ENCODE data around the gene ANKRD23. TPM values are rescaled to one million over a fixed set of nuclear protein-coding genes. Genes with fewer than 3 reads are reported as not detected.

The ANKRD23 gene
- total RNA-seq, 4 donors from 2014 or later = 6.1 to 22.3 (median 7.2) TPM

GRCh38 chr2:96795076-96795475 is 48.7 kb downstream of the ANKRD23 start:
- no peaks in the 10 kb centered on the region for H3K9me3 ChIP-seq
- no peaks in the 10 kb centered on the region for H3K4me1 ChIP-seq
- 97% methylated on average over 5 of the region's 6 CpGs for WGBS
- H3K4me3 ChIP-seq = no peak overlapping the region
- DNase-seq (ENCODE audit: low spot score in 2 of 2) = no peak
- peaks cover 28% of the 10 kb centered on the region for H3K36me3 ChIP-seq
- TF ChIP-seq CTCF (IDR thresholded peaks at IDR 0.05) (no peak), POLR2A (IDR thresholded peaks at IDR 0.05) (no peak), POLR2AphosphoS5 (IDR thresholded peaks at IDR 0.05) (no peak), EP300 (IDR thresholded peaks at IDR 0.05) (no peak)
- no peak overlapping the region for H3K27ac ChIP-seq
- no peaks in the 10 kb centered on the region for H3K27me3 ChIP-seq

DNA sequence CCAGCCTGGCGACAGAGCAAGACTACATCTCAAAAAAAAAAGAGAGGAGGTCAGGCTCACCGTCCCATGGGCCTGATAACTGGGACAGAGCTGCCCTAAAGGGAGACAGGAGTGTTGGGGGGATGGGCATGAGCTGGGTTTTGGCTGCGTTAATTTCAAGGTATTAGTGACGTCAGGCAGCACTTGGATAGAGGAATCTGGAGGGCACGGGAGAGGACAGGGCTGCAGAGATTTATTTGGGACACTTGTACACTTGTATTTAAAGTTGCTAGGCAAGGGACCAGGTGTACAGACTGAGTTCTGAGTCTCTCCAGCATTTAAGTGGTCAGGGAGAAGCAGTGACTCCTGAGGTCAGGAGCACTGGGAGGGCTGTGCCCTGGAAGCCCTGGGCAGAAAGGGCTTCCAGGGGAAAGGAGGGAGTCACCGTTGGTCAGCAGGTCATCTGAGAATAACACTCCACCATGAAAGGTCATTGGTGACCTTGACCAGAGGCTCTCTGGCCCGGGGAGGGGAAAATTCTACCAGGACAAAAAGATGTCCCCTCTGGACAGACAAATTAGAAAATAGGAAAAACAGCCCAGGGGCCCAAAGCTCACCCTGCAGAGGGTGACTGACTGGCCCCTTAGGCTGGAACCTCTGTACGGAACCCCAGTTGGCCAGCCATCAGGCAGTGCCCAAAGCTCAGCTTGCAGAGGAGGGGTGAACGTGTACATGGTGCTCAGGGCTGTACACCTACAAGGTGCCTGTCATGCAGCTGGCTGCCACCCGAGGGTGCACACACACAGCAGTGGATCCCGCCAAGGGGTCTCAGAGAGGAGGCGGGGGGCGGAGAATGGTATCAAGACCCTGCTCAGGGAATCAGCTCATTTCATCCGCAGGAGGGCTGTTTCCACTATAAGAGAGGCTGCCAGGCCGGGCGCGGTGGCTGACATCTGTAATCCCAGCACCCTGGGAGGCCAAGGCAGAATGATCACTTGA is 50.8 kb downstream of the ANKRD23 start:
- peaks cover 9% of the 10 kb centered on the region for H3K36me3 ChIP-seq
- peaks cover 10% of the 10 kb centered on the region for H3K4me1 ChIP-seq
- H3K27ac ChIP-seq = no peak overlapping the region
- no peaks in the 10 kb centered on the region for H3K27me3 ChIP-seq
- no peak overlapping the region for H3K4me3 ChIP-seq
- H3K9me3 ChIP-seq = no peaks in the 10 kb centered on the region
- no peak for TF ChIP-seq CTCF (IDR thresholded peaks at IDR 0.05)
- no peak for TF ChIP-seq EP300 (IDR thresholded peaks at IDR 0.05)
- no peak for TF ChIP-seq POLR2A (IDR thresholded peaks at IDR 0.05)
- no peak for TF ChIP-seq POLR2AphosphoS5 (IDR thresholded peaks at IDR 0.05)
- no peak for DNase-seq (ENCODE audit: low spot score in 2 of 2)
- WGBS = 85% methylated on average over 14 of the region's 17 CpGs

- no peak overlapping the region for H3K4me3 ChIP-seq
- H3K9me3 ChIP-seq = no peaks in the 10 kb centered on the region
- H3K27ac ChIP-seq = no peak overlapping the region
- no peaks in the 10 kb centered on the region for H3K36me3 ChIP-seq
- H3K4me1 ChIP-seq = peaks cover 26% of the 10 kb centered on the region
- TF ChIP-seq EP300 (IDR thresholded peaks at IDR 0.05) (no peak), POLR2A (IDR thresholded peaks at IDR 0.05) (no peak), CTCF (IDR thresholded peaks at IDR 0.05) (no peak), POLR2AphosphoS5 (IDR thresholded peaks at IDR 0.05) (no peak)
- 75% methylated on average over 5 of the region's 6 CpGs for WGBS
- no peaks in the 10 kb centered on the region for H3K27me3 ChIP-seq
- no peak for DNase-seq (ENCODE audit: low spot score in 2 of 2)
Measured at GRCh38 chr2:96789245-96789617, 54.6 kb downstream of the ANKRD23 start.

DNA sequence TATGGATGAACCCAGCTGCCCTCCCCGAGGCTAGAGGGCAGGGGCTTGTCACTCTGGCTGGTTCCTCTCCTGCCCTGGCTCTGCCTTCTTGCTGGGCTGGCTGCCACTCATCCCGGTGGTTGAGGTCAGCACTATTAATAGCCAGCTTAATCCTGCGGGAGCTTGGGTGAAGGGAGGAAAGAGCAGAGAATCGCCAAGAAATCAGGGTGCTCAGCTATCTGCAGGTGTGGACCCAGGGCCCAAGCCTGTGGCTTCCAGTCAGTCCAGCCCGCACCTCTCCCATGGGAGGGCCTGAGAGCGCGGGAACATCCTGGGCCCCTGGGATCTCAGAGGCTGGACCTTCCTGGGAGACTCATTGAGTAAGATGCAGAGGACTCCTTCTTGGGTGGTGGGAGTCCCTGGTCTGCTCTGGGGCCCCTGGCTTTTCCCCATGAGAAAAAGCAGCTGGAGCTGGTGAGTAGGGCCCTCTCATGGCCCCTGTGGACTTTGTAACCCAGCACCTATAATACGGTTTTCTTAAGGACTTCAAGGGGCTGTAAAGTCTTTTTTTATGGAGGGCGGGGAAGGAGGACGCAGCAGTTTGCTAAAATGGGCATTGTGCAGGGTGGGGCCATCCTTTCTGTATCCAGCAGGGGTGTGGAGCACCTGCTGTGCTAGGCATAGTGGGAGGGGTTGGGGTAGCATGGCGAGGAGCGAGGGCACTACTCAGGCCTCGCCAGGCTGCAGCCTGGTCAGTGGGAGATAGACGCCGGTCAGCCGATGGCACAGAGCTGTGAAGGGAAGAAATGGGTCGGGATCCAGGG is 55.2 kb downstream of the ANKRD23 start:
- no peak for DNase-seq (ENCODE audit: low spot score in 2 of 2)
- Histone ChIP-seq H3K4me3 (no peak overlapping the region), H3K36me3 (no peaks in the 10 kb centered on the region), H3K27ac (no peak overlapping the region), H3K9me3 (no peaks in the 10 kb centered on the region), H3K4me1 (peaks cover 26% of the 10 kb centered on the region), H3K27me3 (no peaks in the 10 kb centered on the region)
- TF ChIP-seq EP300 (IDR thresholded peaks at IDR 0.05) = no peak
- 64% methylated on average over 14 of the region's 17 CpGs for WGBS

Other genes starting within 250 kb of the ANKRD23 start
- 10 to 100 TPM; 29.3 to 70.5 (median 37.4) TPM for gene KANSL3, start 205.7 kb downstream of the ANKRD23 start, total RNA-seq
- not detected for gene FER1L5, start 201.3 kb downstream of the ANKRD23 start, total RNA-seq
- gene LMAN2L, start 104.0 kb downstream of the ANKRD23 start, total RNA-seq = 10 to 100 TPM; 11.9 to 18.3 (median 16.4) TPM
- 10 to 100 TPM; 14.9 to 18.9 (median 16.3) TPM for gene CNNM4, start 83.1 kb downstream of the ANKRD23 start, total RNA-seq
- 10 to 100 TPM; 12.6 to 28.3 (median 16.5) TPM for gene CNNM3, start 27.8 kb downstream of the ANKRD23 start, total RNA-seq
- gene ANKRD39, start 14.0 kb upstream of the ANKRD23 start, total RNA-seq = 10 to 100 TPM; 16.1 to 22.1 (median 20.6) TPM
- gene SEMA4C, start 26.1 kb upstream of the ANKRD23 start, total RNA-seq = 10 to 100 TPM; 15.7 to 28.2 (median 23.5) TPM
- gene FAM178B, start 142.6 kb upstream of the ANKRD23 start, total RNA-seq = 1 to 10 TPM in 1 of 4 donors, under 1 TPM in 2, not detected in 1; 0.30 to 1.2 (median 0.72) TPM